ENCODE results near the gene NOBOX.
"Not testable (repeated sequence)": the region's sequence is repeated elsewhere in the genome, so short reads cannot be mapped to it uniquely, and the experiment has no call there.

NOBOX gene

DNA sequence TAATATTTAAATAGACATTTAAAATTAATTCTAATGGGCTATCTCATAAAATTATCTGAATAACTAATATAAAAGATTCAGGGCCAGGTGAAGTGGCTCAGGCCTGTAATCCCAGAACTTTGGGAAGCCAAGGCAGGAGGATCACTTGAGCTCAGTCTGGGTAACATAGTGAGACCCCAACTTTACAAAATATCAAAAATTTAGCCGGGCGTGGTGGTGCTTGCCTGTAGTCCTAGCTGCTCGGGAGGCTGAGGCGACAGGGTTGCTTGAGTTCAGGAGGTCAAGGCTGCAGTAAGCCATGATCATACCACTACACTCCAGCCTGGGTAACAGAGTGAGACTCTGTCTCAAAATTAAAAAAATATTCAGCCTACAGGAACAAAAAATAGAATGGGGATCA is 12.5 kb downstream of the NOBOX start:
- no peak for DNase-seq

DNA sequence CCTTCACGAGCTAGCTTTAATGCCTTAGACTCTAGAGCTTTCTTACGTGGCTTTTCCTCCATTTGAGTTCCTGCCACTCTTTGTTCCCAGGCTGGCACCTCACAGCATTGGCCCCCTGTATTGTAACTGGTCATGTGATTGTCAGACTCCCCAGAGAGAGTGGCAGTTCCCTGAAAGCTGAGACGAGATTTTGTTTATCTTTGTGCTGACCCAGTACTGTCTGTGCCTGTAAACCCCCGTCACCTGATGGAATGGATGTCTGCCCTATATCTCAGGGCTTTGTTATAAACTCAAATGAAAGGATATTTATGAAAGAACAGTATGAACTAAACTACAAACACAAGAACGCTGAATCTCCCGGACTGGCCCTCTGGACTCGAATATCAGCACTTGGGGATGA is 13.0 kb downstream of the NOBOX start:
- no peak for DNase-seq

- no peak for DNase-seq
These were observed 14.5 kb downstream of the NOBOX start for GRCh38 chr7:144388950-144389349.

- no peak for DNase-seq
These were observed 16.8 kb downstream of the NOBOX start for GRCh38 chr7:144386741-144387140.

DNA sequence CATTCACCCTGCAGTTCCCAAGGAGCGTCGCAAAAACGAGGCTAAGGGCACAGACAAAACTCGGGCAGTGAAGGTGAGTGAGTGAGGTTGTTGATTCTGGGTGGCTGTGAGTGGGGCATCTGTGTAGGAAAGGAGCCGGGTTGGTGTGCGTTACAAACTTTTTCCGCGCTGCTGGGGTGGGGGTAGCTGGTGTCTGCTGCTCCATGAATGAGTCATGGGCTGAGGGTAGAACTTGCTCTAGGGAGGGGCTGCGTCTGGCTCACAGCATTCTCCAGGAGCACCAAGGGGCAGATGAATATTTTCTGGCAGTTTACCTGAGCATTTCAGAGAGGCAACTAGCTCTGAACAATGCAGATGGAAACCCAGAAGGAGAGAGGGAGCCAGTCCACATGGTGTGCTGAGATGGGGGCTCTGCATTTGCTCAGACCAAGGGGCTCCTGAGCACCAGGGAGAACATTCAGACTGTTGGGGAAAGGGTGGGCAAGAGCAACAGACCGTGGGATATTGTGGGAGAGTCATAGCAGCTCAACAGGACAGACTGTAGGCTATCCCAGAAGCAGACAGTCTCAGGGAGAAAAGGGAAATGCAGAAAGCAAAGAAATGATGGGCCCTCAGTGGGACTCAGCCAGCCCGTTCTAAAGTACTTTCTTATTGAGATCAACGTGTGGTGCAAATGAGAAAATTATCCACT is 18.8 kb downstream of the NOBOX start:
- DNase-seq = no peak

DNA sequence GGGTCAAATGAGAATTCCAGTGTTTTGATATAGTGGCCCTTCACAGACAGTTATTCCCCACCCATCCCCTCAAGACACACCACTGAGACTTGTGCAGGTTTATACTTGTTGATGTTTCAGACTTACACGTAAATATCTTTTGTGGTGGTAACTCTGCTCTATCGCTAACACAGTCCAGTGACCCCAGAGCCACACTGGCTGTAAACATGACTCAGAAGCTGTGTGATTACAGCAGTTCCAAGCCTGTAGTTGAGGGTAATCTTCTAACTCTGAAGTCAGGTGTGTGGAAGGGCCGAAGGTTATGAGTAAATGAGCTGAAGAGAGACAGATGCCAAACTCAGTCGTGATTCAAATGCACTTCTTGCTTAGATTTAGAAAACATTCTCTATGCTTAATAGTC is 19.4 kb downstream of the NOBOX start:
- DNase-seq = no peak

GRCh38 chr7:144379776-144380384 is 23.6 kb downstream of the NOBOX start:
- no peak for DNase-seq

GRCh38 chr7:144378651-144379050 is 24.8 kb downstream of the NOBOX start:
- DNase-seq = no peak

- DNase-seq = not testable (repeated sequence)
These were observed 34.3 kb downstream of the NOBOX start for GRCh38 chr7:144369221-144369620.

GRCh38 chr7:144367250-144367649 is 36.2 kb downstream of the NOBOX start:
- not testable (repeated sequence) for DNase-seq

DNA sequence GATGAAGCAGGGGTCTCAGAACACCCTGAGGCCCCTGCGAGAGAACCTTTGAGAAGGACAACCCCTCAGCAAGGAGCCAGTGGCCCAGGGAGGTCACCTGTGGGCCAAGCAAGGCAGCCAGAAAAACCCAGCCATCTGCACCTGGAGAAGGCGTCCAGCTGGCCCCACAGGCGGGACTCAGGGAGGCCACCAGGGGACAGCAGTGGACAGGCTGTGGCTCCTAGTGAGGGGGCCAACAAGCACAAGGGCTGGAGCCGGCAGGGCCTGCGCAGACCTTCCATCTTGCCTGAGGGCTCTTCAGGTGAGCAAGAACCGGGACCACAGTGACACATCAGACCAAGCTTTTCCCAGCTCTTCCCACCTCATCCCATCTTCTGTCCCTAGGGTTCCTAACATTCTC is 38.0 kb downstream of the NOBOX start:
- DNase-seq = not testable (repeated sequence)

- DNase-seq = not testable (repeated sequence)
These were observed 41.4 kb downstream of the NOBOX start for GRCh38 chr7:144362061-144362460.

- not testable (repeated sequence) for DNase-seq
These were observed 46.6 kb downstream of the NOBOX start for GRCh38 chr7:144356860-144357259.

- DNase-seq = not testable (repeated sequence)
These were observed 47.3 kb downstream of the NOBOX start for GRCh38 chr7:144356185-144356584.

- not testable (repeated sequence) for DNase-seq
These were observed 48.2 kb downstream of the NOBOX start, which contains the start of gene ARHGEF5 for GRCh38 chr7:144355176-144355822. Gene ARHGEF5 (plus strand): TSS chr7:144355402. CDS start chr7:144362670, 7,268 bp downstream.

DNA sequence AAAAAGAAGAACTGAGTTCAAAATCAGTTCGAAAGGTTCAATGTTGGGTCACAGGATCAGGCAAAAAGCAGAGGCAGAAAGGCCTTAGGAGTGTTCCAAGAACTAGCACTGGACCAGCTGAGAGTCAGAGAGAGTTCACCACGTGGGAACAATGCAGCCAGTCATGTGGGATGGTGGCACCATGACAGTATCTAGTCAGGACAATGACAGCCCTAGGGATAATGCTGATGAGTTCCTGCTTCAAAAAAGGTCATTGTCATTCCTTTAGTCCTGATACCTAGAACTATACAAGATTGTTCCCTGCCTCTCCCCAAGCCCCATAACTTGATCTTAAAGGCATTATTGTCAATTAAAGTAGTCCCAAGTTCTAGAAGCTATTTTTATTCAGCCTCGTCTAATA is 51.8 kb downstream of the NOBOX start:
- not testable (repeated sequence) for DNase-seq

GRCh38 chr7:144348625-144349024 is 54.9 kb downstream of the NOBOX start:
- DNase-seq = not testable (repeated sequence)
